Activated CD8-positive, alpha-beta memory T cell treated with anti-CD3 and anti-CD28 coated beads for 36 hours (primary cell): ENCODE data around the gene TGM6. TPM values are rescaled to one million over a fixed set of nuclear protein-coding genes. Genes with fewer than 3 reads are reported as not detected.
"Not testable (repeated sequence)": the region's sequence is repeated elsewhere in the genome, so short reads cannot be mapped to it uniquely, and the experiment has no call there.

Experiments
- CTCF ChIA-PET: fragments of 350-600 bp; sonication (Branson Sonifier 250); formaldehyde crosslinking; loops from one replicate; lab custom pipeline; 2021; ENCODE audit warnings: antibody characterized with exemption; lab: Charles Lee
- POLR2A ChIA-PET: fragments of 350-600 bp; sonication (Branson Sonifier 250); formaldehyde crosslinking; loops from one replicate; lab custom pipeline; 2021; ENCODE audit warnings: antibody characterized with exemption; lab: Charles Lee
- total RNA-seq, 2 experiments: library from RNA; stranded (reverse); gene quantifications; one replicate each; pipeline ENCODE4 v1.2.3, GENCODE V29; 2021

Gene TGM6
- total RNA-seq, 2 experiments from 2014 or later = not detected

GRCh38 chr20:2390951-2391675 lies 10.4 kb downstream of the TGM6 start:
- POLR2A ChIA-PET = no interaction called here
- CTCF ChIA-PET = no interaction called here

- ChIA-PET CTCF (no interaction called here), POLR2A (no interaction called here)
These were observed 13.8 kb downstream of the TGM6 start for GRCh38 chr20:2394411-2395055.

GRCh38 chr20:2395136-2395535 lies 14.4 kb downstream of the TGM6 start:
- POLR2A ChIA-PET = no interaction called here

GRCh38 chr20:2396241-2396814 lies 15.6 kb downstream of the TGM6 start:
- POLR2A ChIA-PET = no interaction called here
- CTCF ChIA-PET = no interaction called here

More at GRCh38 chr20:2395136-2395535, 14.4 kb downstream of the TGM6 start:
- CTCF ChIA-PET = no interaction called here

- POLR2A ChIA-PET = no interaction called here
- CTCF ChIA-PET = no interaction called here
These were observed 16.4 kb downstream of the TGM6 start for GRCh38 chr20:2397091-2397490.

- ChIA-PET POLR2A (no interaction called here), CTCF (no interaction called here)
These were observed 17.0 kb downstream of the TGM6 start for GRCh38 chr20:2397595-2398145.

GRCh38 chr20:2398449-2398848 lies 17.7 kb downstream of the TGM6 start:
- POLR2A ChIA-PET = no interaction called here
- CTCF ChIA-PET = no interaction called here

GRCh38 chr20:2399390-2399789 lies 18.7 kb downstream of the TGM6 start:
- ChIA-PET CTCF (no interaction called here), POLR2A (no interaction called here)

- ChIA-PET CTCF (no interaction called here), POLR2A (no interaction called here)
These were observed 19.6 kb downstream of the TGM6 start for GRCh38 chr20:2400290-2400689.

- CTCF ChIA-PET = no interaction called here
These were observed 20.8 kb downstream of the TGM6 start for GRCh38 chr20:2401527-2401926.

GRCh38 chr20:2402271-2402980 lies 21.7 kb downstream of the TGM6 start:
- POLR2A ChIA-PET = no interaction called here
- CTCF ChIA-PET = no interaction called here

More at GRCh38 chr20:2401527-2401926, 20.8 kb downstream of the TGM6 start:
- POLR2A ChIA-PET = no interaction called here

GRCh38 chr20:2403291-2404052 lies 22.8 kb downstream of the TGM6 start:
- POLR2A ChIA-PET = no interaction called here
- CTCF ChIA-PET = no interaction called here

- CTCF ChIA-PET = interaction anchor here (0.6 kb wide), 1 partner anchor 113 kb away, joined by 3 read pairs; no protein-coding TSS in a partner anchor
- POLR2A ChIA-PET = no interaction called here
These were observed 25.0 kb downstream of the TGM6 start for GRCh38 chr20:2405693-2406065.

GRCh38 chr20:2407355-2407754 lies 26.7 kb downstream of the TGM6 start:
- CTCF ChIA-PET, POLR2A ChIA-PET: not testable (repeated sequence)

GRCh38 chr20:2408111-2408510 lies 27.4 kb downstream of the TGM6 start:
- CTCF ChIA-PET = no interaction called here
- POLR2A ChIA-PET = no interaction called here

- ChIA-PET POLR2A (no interaction called here), CTCF (no interaction called here)
These were observed 36.0 kb downstream of the TGM6 start for GRCh38 chr20:2416541-2417212.

GRCh38 chr20:2417213-2417541 lies 36.5 kb downstream of the TGM6 start:
- POLR2A ChIA-PET = no interaction called here
- CTCF ChIA-PET = no interaction called here

- ChIA-PET POLR2A (no interaction called here), CTCF (no interaction called here)
These were observed 37.7 kb downstream of the TGM6 start for GRCh38 chr20:2418388-2418787.

GRCh38 chr20:2420510-2420909 lies 39.8 kb downstream of the TGM6 start:
- ChIA-PET CTCF (no interaction called here), POLR2A (no interaction called here)
